GM12873 (cell line): ENCODE data around the gene ARID5B.

Source experiments
- TF ChIP-seq, protein P1 (sequence below): IDR thresholded peaks from 2 replicates; pipeline ENCODE4 v1.5.1; 2012; ENCODE audit warnings: low read depth, mild to moderate bottlenecking, moderate library complexity, low read length, control low read depth; ENCODE audit not compliant: insufficient read depth; ENCODE audit errors: missing control alignments

Gene ARID5B

GRCh38 chr10:62136931-62137330, 235.4 kb downstream of the ARID5B start:
- TF ChIP-seq, protein P1, sequence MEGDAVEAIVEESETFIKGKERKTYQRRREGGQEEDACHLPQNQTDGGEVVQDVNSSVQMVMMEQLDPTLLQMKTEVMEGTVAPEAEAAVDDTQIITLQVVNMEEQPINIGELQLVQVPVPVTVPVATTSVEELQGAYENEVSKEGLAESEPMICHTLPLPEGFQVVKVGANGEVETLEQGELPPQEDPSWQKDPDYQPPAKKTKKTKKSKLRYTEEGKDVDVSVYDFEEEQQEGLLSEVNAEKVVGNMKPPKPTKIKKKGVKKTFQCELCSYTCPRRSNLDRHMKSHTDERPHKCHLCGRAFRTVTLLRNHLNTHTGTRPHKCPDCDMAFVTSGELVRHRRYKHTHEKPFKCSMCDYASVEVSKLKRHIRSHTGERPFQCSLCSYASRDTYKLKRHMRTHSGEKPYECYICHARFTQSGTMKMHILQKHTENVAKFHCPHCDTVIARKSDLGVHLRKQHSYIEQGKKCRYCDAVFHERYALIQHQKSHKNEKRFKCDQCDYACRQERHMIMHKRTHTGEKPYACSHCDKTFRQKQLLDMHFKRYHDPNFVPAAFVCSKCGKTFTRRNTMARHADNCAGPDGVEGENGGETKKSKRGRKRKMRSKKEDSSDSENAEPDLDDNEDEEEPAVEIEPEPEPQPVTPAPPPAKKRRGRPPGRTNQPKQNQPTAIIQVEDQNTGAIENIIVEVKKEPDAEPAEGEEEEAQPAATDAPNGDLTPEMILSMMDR: no peak
